ENCODE results near the gene ZBTB16. TPM values are rescaled to one million over a fixed set of nuclear protein-coding genes. Genes with fewer than 3 reads are reported as not detected.

The ZBTB16 gene
- total RNA-seq, 1 donor from 2014 or later, result 3.7 TPM

DNA sequence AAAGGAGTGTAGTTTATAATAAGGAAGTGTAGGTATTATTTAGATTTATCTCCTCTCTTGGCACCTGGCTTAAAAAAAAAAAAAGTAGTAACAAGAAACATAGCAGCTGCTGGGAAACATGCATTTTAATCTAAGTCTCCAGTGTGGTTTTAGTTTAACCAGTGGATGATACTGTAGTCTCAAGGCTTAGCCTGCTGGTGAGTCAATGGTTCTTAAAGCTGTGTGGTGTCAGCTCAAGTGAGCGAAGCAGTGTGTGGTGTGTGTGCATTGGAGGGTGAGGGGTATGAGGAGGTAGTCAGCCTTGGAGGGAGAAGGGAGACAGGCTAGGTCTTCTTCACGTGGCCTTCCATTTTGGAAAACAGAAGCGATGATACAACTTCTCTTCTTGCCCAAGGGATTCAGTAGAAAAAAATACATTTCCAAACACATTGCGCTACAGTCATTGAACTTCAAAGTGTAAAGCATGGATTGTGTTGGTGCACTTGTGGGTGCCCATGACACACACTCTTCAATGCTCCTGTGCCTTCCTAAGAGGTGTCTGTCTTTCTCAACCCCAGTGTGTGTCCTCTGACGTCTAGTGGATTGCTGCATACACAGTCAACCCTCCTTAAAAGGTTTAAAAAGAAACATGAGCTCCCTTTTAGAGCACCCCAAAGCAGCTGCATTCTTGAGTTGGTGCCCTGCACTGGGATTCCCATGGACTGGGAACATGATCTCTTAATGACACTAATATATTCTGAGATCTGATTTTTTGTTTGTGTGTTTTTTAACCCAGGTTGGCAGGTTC lies 40.1 kb downstream of the ZBTB16 start:
- DNase-seq (ENCODE audit: low spot score in 2 of 2), result no peak
- no peak for FAIRE-seq

DNA sequence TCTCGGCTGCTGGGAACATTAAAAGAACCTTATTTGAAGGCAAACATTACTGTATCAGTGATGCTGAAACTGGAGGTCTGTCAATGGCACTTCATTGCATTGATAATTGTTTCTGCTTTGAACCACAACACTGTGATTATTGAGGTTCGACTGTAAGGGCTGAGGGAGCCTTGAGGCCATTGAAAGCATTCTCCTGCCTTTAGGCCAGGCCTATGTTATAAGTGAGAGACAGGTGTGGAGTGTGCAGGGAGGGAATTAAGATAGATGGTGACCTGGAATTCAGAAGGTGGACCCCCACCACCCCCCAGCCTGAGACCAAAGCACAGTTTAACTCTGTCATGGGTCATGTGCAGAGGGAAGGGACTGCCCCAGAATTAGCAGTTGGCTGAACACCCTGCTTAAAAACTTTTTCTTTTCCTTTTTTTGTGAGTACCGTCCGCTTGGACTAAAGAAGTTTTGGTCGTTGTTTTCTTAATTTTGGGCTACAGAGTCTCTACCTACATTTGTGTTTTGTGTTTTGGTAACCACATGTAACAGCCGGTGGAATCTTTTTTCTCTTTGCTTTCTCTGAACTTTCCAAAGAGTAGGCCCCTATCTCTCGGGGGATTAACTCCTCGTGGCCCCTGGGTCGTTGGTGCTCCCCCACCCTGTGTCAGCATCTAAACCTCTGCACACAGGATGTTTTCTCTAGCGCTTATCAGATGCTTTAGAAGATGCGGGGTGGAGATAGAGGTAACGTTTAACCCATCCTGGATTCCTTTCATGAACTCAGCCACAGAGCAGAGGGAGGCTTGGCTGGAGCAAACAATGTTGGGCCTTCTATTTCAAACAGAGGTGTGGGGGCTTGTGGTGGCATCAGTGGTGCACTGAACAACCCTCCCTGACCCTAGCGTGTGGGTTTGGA lies 43.7 kb downstream of the ZBTB16 start:
- DNase-seq (ENCODE audit: low spot score in 2 of 2) (no peak), FAIRE-seq (no peak)

DNA sequence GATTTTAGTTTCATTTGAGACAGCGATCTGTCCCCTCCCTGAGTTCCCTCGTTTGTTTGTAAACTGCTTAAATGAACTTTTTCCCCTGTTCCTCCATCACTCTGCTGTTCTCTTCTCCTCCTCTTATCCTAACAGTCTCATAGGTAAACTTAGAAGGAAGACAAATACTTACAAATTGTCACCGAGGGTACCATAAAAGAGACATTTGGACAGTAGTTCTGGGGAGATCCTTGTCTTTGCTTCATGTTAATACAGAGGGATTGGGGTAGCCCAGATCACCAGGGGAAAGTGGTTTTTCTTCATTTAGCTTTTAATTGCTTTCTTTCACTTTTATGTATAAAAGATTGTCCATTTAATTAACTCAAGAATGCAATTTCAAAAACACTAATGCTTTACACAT lies 46.1 kb downstream of the ZBTB16 start:
- FAIRE-seq, result no peak
- DNase-seq (ENCODE audit: low spot score in 2 of 2), result no peak

DNA sequence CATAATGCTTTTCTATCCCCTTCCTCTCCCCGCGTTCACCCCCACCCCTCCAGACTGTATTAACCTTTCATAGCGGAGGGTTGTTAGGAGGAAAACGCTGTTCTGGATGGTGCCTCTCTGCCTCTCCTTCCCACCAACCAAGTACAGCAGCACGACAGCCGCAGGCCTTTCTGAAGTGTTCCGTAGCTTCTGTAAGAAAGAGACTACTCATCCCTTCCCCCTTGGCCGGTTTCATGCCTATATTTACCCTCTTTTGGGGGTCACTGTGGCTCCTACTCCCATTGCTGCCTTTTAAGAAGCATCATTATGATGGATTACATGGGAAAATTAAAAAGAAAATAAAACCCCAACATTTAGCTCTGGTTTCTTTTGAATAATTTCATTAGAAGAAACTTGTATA lies 46.5 kb downstream of the ZBTB16 start:
- FAIRE-seq (no peak), DNase-seq (ENCODE audit: low spot score in 2 of 2) (no peak)

DNA sequence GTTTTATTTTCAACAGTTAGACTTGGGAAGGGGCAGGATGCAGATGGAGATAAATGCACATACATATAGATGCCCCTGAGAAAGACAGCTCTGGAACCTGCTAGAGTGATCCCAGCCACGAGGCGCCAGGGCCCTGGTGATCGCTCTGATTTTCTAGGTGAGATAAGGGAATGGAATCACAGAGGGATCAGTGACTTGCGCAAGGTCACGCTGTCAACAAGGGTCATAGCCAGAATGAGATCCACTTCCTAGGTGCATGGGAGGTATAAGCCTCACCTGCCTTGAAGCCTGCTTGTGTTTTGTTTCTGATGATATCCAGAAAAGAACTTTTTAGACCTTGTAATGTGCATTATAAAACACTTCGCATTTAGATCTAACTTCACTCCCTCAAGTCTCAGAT lies 47.5 kb downstream of the ZBTB16 start:
- DNase-seq (ENCODE audit: low spot score in 2 of 2) (no peak), FAIRE-seq (no peak)

DNA sequence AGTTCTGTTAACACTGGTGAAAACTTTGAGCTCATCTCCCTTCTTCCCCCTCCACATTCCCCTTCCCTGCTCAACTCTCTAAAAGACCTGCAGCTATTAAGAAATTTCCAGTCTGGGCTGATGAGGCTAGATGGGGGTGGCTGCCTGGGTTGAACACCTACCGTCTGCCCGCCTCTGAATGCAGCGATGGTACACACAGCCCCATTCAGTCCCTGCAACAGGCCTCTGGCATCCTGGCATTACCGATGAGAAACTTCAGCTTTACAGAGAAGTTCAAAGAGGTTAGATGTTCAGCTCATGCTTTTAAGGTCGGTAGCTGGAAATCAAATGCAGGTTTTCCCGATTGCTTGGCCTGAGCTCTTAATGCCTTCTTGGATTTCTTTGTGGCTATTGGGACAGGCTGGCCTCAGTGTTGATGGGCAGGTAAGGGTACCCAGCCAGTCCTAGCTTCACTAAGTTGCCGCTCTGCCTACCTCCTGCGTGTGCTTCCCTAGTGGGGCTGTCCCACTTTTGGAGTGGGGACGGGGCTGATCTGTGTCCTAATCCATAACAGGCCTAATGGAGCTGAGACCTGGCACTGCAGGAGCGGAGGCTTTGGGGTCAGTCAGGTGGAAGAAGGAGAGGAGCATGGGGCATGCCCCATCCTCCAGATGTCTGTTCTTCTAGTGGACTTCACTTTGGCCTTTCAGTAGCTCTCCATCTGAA lies 49.1 kb downstream of the ZBTB16 start:
- no peak for FAIRE-seq
- no peak for DNase-seq (ENCODE audit: low spot score in 2 of 2)

DNA sequence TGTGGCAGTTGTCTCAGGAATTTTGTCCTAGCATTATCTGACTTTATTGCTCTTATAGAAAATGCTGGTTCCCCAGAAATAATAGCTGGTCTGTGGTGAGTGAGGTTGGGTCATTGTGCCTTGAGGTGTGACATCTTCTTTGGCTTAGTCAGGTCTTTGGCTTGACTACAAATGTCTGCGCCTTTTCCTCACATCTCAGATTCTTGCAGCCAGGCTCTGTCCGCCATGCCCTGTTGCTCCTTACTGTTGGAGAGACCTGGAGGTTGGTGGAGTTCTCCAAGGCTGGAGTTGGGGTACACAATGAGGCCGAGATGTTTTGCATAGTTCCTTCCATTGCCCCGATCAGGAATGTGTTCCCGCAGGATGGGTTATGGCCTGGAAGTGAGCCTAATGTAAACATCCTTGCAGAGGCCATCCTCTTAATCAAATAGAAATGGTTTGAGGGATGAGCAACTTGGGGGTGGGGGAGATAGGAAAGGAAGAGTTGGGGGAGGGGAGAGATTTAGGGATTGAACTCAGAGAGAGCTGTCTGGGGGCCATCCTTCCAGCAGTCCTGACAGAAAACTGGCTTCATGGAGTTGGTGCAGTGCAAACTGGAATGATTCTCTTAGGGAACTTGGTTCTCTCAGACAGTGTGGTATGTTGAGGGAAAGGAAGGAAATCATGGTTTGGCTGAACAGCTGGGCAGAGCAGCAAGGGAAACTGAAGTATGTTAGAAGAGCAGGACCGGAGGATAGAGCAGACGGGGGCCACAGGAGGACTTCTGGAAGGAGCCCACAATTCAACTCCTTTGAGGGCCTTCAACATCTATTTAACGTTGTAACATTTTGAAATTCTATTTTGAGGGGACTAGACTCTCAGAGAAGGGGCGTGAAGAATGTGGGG lies 49.9 kb downstream of the ZBTB16 start:
- FAIRE-seq (no peak), DNase-seq (ENCODE audit: low spot score in 2 of 2) (no peak)

DNA sequence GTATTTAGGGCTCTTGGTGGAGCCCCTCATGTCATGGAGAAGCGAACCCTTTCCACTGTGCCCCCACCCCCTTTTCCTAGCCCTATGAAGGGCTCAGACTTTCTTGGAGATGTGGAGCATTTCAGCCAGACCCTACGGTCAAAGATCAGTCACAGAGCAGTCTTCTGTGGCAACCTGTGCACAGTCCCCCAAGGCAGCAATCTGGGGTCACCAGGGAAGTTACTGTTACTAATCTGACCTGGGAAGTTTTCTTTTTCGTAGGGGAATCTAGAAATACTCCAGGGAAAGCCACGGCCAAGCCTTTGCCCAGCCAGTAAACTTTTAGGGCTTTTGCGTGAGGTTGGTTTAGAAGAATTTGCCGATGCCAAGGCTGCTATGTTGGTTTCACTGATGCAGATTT lies 50.6 kb downstream of the ZBTB16 start:
- no peak for FAIRE-seq
- no peak for DNase-seq (ENCODE audit: low spot score in 2 of 2)

DNA sequence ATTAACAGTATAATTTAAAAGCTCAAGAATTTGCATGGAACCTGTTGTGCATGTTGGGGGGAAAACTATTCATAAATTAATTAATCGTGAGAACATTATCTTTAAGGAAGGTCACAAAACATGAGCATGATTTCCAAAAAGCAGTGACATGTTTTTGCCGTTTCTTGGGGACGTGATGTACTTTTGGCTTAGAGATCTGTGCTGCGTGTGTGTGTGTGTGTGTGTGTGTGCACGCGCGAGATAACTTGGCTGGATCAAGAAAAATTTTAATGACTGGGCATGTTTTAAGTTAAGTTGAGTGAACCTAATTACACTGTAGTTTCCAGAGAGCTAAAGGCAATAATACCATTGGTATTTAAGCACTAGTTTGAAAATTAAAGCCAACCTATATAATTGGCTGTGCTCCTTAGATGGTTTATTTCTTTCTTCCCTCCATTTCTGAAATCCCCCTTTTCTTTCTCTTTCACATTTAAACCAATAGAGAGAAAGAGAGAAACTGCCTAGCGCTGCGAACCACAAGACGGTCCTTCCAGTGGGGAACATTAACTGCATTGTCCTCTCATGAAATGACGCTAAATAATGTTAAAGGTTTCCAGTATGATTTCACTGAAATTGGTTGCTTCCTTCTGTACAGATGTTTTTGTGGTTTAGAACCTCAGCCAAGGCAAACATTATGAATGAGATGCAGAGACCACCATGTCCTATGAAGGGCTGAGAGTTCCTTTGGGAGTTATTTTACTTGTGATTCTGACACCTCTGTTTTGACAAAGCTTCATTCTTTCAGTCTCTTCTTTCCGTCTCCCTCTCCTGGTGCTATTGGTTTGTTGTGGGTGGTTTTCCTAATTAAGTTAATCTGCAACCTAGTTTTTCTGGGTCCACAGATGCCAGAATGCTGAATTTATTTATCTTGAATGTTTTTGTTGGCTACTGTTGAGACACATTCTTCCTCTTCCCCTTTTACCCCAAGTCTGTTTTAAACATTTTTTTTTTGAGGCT lies 51.7 kb downstream of the ZBTB16 start:
- DNase-seq (ENCODE audit: low spot score in 2 of 2), result no peak
- FAIRE-seq, result no peak

DNA sequence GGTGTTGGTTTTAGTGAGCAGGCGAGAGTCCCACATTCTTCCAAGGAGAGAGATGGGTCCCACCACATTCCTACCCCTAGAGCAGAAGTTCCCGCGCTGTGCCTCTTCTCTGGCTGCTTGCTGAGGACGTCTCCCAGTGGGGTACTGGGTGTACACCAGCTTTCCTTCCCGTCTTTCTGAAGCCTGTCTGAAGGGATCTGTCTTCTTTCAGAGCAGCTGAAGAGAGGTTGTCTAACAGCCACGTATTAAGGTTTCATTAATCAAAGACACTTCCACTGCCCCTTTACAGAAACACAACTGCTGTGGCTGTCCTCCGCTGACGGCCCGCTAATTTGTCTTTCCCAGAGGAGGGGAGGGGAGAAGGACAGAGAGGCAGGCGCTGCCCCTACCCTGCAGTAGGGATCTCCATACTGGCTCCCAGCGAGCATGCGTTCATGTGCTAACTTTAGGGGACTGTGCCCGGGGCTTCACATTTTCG lies 56.0 kb downstream of the ZBTB16 start:
- DNase-seq (ENCODE audit: low spot score in 2 of 2) (no peak), FAIRE-seq (no peak)

DNA sequence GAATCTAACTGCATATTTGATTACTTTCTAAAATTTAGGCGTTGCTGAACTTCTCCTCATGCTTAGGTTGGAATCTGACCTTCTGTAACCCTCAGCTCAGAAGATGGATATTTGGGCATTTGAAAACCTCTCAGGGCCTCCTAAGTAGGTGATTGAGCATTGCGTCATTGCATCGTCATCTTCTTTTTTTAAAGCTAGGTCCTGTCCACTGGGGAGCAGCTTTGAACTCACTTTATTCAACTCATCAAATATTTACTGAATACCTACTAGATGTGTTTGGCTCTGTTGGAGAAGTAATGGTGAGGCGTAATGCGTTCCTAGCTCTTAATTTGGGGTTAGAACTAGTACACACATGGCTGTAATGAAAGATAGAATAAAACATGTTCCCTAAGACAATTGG lies 56.8 kb downstream of the ZBTB16 start:
- FAIRE-seq, result no peak
- no peak for DNase-seq (ENCODE audit: low spot score in 2 of 2)

DNA sequence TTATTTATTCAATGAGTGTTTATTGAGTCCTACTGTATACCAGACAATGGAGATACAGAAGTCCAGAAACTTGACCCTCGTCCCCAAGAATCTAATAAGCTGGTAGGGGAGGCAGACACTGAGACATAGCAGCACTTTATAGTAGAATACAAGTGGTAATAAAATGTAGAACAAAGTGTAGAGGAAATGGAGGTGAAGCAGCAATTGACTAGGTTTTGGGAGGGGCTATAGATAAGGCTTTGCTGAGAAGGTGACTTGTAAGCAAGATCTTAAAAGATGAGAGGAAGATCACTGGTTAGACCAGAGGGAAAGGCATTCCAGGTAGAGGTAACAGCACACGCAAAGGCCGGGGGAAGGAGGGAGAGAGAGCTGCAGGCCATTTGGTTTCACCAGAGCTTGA lies 57.3 kb downstream of the ZBTB16 start:
- FAIRE-seq (no peak), DNase-seq (ENCODE audit: low spot score in 2 of 2) (no peak)

DNA sequence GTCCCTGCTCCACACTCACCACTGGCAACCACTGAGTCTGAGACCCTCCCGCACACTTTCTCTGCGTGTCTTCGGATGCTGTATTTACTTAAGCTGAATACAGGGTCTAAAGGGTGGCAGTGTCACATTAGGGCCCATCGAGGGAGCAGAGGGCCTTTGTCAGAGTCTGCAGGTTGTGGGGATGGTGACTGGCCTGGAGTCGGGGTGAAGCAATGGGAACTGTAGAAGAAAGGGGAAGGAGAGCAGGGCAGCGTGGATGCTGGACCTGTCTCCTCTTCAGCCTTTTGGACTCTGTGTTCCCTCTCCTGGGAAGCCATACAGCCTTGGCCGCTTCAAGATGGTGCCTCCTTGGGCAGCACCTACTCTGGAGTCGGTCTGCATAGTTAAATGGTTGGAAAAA lies 61.1 kb downstream of the ZBTB16 start:
- FAIRE-seq, result no peak

DNA sequence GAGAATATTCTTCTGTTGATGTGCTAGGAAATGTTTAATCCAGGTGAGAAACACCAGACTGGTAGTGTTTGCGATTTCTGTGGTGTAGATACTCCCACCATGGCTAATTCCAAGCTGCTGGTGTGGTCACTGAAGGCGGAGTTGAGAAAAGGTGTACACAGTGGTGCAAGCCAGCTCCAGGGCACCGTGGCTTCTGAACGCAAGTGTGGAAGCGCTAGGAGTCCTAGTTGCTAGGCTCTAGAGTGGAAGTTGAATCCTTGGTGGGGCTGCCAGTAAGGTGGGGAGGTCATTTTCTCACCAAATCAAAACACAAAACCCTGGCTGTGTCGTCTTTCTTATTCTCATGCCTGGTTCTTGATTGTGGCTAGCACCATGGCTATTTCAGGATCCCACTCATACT lies 61.6 kb downstream of the ZBTB16 start:
- no peak for DNase-seq (ENCODE audit: low spot score in 2 of 2)
- no peak for FAIRE-seq

More for the DNA sequence above, 61.1 kb downstream of the ZBTB16 start:
- DNase-seq (ENCODE audit: low spot score in 2 of 2), result no peak

DNA sequence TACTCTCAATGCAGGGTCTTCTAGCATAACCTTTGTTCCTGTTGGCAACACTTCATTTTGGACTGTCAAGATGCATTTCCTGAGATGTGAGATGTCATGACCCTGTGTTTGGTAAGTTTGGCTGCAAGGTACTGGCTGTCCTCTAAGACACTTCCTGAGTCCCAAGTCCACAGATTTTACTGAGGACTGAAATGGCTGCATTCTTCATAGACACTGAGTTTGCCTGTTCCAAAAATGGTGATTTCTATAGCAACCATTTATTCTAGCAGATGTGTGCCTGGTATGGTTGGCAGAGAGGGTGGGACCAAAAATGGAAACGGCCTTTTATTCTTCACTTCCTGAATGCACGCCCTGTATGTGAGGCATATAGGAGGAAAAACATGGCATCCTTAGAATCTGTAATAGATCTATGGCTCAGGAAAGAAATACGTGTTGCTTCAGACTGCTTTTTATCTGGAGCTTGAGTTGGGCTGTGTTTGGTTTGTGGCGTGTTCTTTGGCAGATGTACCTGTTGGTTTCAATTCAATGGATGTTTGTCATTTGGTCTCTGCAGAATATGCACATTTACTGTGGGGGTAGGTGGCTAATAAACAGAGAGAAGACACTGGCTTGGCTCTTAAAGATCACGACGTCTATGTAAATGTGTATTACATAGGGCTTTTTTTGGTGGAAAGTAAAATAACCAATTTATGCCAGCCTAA lies 62.4 kb downstream of the ZBTB16 start:
- no peak for DNase-seq (ENCODE audit: low spot score in 2 of 2)
- no peak for FAIRE-seq

DNA sequence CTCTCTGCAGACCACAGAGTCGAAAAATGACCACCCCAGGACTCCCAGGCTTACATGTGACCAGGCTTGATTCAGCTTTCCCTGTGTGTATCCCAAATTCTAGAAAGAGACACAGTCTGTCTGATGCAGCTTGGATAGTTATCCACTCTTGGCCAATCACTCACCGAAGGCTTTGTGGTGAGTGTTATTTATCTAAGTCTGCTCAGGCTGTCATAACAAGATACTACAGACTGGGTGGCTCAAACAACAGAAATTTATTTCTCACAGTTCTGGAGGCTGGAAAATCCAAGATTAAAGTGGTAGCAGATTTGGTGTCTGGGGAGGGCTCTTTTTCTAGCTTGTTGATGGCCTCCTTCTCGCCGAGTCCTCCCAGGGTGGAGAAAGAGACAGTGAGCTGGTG lies 63.2 kb downstream of the ZBTB16 start:
- FAIRE-seq (no peak), DNase-seq (ENCODE audit: low spot score in 2 of 2) (no peak)

DNA sequence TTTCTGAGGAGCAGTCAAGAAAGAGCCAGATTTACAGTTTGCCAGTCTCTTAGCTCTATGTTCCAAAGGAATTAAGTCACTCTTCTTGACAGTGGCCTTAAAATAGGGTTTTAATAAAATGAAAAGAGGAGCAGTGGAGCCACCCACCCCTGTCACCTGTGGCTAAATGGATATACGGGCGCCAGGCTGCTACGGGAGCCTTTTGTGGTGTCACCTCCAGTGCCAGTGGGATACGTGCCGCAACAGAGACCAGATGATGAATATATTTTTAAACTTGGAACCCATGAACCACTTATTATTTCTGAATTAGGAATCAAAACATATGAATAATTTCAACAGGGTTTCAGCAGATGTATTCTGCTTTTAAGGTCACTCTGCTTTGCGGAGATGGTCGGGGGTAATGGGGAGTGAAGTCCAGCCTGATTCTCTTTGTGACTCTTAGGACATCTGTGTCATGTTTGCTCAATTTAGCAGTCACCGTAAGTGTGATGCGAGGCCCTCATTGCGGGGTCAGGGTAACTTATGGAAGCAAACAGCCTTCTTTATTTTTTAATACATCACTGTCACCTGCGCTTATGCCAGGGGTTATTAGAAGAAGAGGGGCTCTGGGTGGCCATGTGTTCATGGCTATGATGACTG lies 64.3 kb downstream of the ZBTB16 start:
- DNase-seq (ENCODE audit: low spot score in 2 of 2) (no peak), FAIRE-seq (no peak)

Measured in frontal cortex (tissue), 4 donors.